ENCODE results near the gene SCG5.

SCG5 gene

GRCh38 chr15:32722136-32722535, 80.6 kb downstream of the SCG5 start (continued):
- no peak for TF ChIP-seq ZNF785 (tag by site-specific recombination; IDR thresholded peaks at IDR 0.05)
- TF ChIP-seq ZBTB10 (tag by site-specific recombination; IDR thresholded peaks at IDR 0.05) = no peak
- no peak for TF ChIP-seq ZNF514 (tag by site-specific recombination; IDR thresholded peaks at IDR 0.05)
- no peak for TF ChIP-seq FEZF1 (tag by site-specific recombination; IDR thresholded peaks at IDR 0.05)

- Histone ChIP-seq H3K4me3 (ENCODE audit: low read depth, low read length) (no peak overlapping the region), H3K27ac (ENCODE audit: extremely low read depth, low read depth, low read length) (no peak overlapping the region), H3K9me3 (ENCODE audit: control insufficient read depth, insufficient read depth, low read depth, low read length) (no peaks in the 10 kb centered on the region), H3K36me3 (ENCODE audit: control insufficient read depth in 2 of 2, insufficient read depth in 1 of 2, low read length in 2 of 2) (no peaks in the 10 kb centered on the region), H3K4me1 (ENCODE audit: control insufficient read depth, insufficient read depth, low read length) (no peaks in the 10 kb centered on the region; the same call in 1 of the 2 replicates)
- POLR2A ChIA-PET = no interaction called here
- CTCF ChIA-PET = interaction anchor here (0.9 kb wide), 1 partner anchor 298 kb away, joined by 3 read pairs; no protein-coding TSS in a partner anchor
- no peak for TF ChIP-seq ZNF221 (tag by site-specific recombination; IDR thresholded peaks at IDR 0.05; ENCODE audit: borderline replicate concordance)
- TF ChIP-seq TRIM28 (IDR thresholded peaks at IDR 0.05; ENCODE audit: borderline replicate concordance, low read length) = no peak
Measured at GRCh38 chr15:32723171-32723948, 81.8 kb downstream of the SCG5 start.

- ChIA-PET CTCF (interaction anchor here (0.6 kb wide), 1 partner anchor 258 kb away, joined by 3 read pairs; no protein-coding TSS in a partner anchor), POLR2A (no interaction called here)
- Histone ChIP-seq H3K4me3 (ENCODE audit: low read depth, low read length) (no peak overlapping the region), H3K27ac (ENCODE audit: extremely low read depth, low read depth, low read length) (no peak overlapping the region), H3K36me3 (ENCODE audit: control insufficient read depth in 2 of 2, insufficient read depth in 1 of 2, low read length in 2 of 2) (no peaks in the 10 kb centered on the region), H3K4me1 (ENCODE audit: control insufficient read depth, insufficient read depth, low read length) (peaks cover 7% of the 10 kb centered on the region; the same call in 1 of the 2 replicates), H3K9me3 (ENCODE audit: control insufficient read depth, insufficient read depth, low read depth, low read length) (no peaks in the 10 kb centered on the region)
- TF ChIP-seq ZNF664 (tag by site-specific recombination; IDR thresholded peaks at IDR 0.05) (no peak), TSHZ1 (tag by site-specific recombination; IDR thresholded peaks at IDR 0.05; ENCODE audit: borderline replicate concordance) (no peak), ZNF48 (tag by site-specific recombination; IDR thresholded peaks at IDR 0.05) (no peak), SCRT2 (tag by site-specific recombination; IDR thresholded peaks at IDR 0.05) (no peak), SETDB1 (IDR thresholded peaks at IDR 0.05; ENCODE audit: insufficient read length, low read length) (no peak), ZNF157 (tag by site-specific recombination; IDR thresholded peaks at IDR 0.05) (no peak), ZNF398 (tag by site-specific recombination; IDR thresholded peaks at IDR 0.05) (no peak), MEIS1 (CRISPR knock-in tag; IDR thresholded peaks at IDR 0.05; ENCODE audit: borderline replicate concordance) (no peak), ZBTB49 (tag by site-specific recombination; IDR thresholded peaks at IDR 0.05; ENCODE audit: low read depth) (no peak), ZNF654 (tag by site-specific recombination; IDR thresholded peaks at IDR 0.05; ENCODE audit: low read depth) (no peak), ZNF426 (tag by site-specific recombination; IDR thresholded peaks at IDR 0.05) (no peak), ZNF544 (tag by site-specific recombination; IDR thresholded peaks at IDR 0.05) (no peak), ZBTB21 (tag by site-specific recombination; IDR thresholded peaks at IDR 0.05) (no peak), ZBTB7A (tag by site-specific recombination; IDR thresholded peaks at IDR 0.05; ENCODE audit: low read depth) (no peak), KLF9 (tag by site-specific recombination; IDR thresholded peaks at IDR 0.05; ENCODE audit: low read depth) (no peak), ZNF530 (tag by site-specific recombination; IDR thresholded peaks at IDR 0.05; ENCODE audit: low read depth) (no peak)
Measured at GRCh38 chr15:32729700-32730395, 88.3 kb downstream of the SCG5 start.
